GM12865 (cell line): ENCODE measurements around the gene UCP3.

Source experiments
- DNase-seq: peaks from one replicate; pipeline ENCODE4 v3.0.0; 2010; ENCODE audit warnings: low read depth
- H3K4me3 ChIP-seq: 2 replicates; pipeline ENCODE4 v1.5.1; 2011; ENCODE audit warnings: mild to moderate bottlenecking, low read depth, low read length, control low read depth
- CTCF ChIP-seq: IDR thresholded peaks from 2 replicates; pipeline ENCODE4 v1.5.1; 2011; ENCODE audit warnings: low read length, control low read depth, low read depth, inconsistent platforms; ENCODE audit not compliant: insufficient read depth; ENCODE audit errors: missing control alignments

Gene UCP3

GRCh38 chr11:73969991-73970800 is 38.7 kb downstream of the UCP3 start:
- no peak for DNase-seq
- no peak overlapping the region for H3K4me3 ChIP-seq
- no peak for TF ChIP-seq CTCF

GRCh38 chr11:73969091-73969490 is 39.8 kb downstream of the UCP3 start:
- H3K4me3 ChIP-seq, result no peak overlapping the region
- TF ChIP-seq CTCF, result no peak
- no peak for DNase-seq

- no peak for TF ChIP-seq CTCF
- no peak for DNase-seq
- no peak overlapping the region for H3K4me3 ChIP-seq
Measured at GRCh38 chr11:73968356-73968966, 40.4 kb downstream of the UCP3 start.

- no peak overlapping the region for H3K4me3 ChIP-seq
- no peak for DNase-seq
- TF ChIP-seq CTCF, result no peak
Measured at GRCh38 chr11:73965764-73966121, 43.1 kb downstream of the UCP3 start.

- DNase-seq, result no peak
- no peak overlapping the region for H3K4me3 ChIP-seq
- no peak for TF ChIP-seq CTCF
Measured at GRCh38 chr11:73965076-73965763, 43.7 kb downstream of the UCP3 start.

- DNase-seq, result no peak
- H3K4me3 ChIP-seq, result no peak overlapping the region
- no peak for TF ChIP-seq CTCF
Measured at GRCh38 chr11:73963861-73964260, 45.0 kb downstream of the UCP3 start.
